Stimulated activated CD4-positive, alpha-beta T cell treated with anti-CD3 and anti-CD28 coated beads, Interleukin-4, amount 100 ng/mL, for 24 hours (primary cell): ENCODE measurements around the gene SNX3.

Experiments used
- DNase-seq: peaks from one replicate; pipeline ENCODE4 v3.0.0-alpha.2; 2020

Gene SNX3

DNA sequence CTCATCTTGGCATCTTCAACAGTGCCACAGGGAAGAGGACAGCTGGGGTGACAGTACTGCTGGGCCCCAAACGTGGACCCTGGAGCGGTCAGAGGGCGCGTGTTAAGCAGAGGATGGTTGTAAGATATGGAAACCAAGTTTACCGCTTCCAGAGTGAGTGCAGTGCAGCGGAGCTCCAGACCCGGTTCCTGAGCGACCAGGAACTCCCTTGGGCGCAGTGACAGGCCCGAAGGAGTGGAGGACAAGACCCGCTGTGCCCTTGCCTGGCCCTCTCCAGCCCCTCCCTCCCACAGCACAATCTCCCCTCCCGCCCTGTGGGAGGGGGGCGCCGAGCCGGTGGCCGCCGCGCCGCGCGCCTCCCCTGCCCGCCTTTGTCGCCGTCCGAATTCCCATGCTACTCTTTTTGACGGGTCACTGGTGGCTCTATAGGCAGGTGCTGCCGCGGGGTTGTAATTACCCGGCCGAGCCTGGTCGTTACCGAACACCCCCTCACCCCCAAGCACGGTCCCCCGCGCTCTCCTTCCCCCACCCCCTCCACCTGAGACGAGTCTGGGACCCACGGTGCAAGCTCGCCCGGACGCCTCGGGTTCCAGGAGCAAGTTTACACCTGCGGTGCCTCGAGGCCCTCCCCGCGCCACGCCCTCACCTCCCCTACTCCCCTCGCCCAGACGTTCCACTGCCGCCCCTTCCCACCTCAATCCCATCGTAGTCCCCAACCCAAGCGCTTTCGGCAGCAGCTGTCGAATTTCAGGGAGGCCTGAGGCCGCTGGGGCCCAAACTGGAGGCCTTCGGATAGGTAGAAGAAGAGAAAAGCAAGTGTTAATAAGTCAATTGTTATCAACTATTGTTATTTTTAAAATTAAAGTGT lies 91.1 kb downstream of the SNX3 start:
- DNase-seq, result no peak

DNA sequence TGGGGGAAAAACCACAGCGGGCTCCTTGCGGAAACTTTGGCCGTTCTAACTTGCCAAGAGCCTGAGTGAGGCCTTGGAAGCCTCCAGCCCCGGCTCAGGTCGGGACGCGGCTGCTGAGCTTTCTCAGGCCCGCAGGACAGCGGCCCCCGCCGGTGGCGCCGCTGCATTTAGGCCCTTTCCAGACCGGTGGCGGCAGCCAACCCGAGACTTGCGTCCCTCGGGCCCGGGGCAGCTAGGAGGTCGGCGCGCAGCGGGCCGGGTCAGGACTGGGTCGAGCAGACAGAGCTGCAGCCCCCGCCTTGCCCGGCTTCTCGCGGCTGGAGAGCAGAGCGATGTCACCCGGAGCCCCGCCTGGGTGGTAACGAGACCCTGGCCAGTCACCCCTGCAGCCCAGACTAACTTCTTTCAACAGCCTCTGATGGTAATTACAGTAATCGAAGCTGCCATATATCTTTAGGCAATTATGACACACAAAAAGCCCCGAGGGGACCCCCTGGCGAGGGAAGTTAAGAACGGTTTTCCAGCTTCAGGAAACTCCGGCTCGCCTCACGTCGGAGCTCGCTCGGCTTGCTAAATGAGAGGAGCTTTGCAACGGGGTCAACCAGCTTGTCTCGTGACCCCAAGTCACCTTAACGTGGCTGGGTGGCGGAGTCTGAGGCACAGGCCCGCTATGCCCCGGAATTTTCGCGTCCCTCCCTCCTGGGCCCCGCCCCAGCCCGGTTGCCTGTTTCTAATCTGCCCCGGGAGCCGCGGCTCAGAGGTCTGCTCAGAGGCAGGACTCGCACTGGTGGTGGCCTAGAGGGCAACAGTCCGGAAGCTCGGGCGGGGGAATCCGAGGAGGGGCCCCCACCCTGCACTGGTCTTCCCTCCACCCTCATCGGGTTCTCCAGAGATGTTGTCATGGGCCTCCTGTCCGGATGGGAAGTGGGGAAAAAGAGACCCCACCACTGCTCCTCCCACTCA lies 92.1 kb downstream of the SNX3 start:
- no peak for DNase-seq

DNA sequence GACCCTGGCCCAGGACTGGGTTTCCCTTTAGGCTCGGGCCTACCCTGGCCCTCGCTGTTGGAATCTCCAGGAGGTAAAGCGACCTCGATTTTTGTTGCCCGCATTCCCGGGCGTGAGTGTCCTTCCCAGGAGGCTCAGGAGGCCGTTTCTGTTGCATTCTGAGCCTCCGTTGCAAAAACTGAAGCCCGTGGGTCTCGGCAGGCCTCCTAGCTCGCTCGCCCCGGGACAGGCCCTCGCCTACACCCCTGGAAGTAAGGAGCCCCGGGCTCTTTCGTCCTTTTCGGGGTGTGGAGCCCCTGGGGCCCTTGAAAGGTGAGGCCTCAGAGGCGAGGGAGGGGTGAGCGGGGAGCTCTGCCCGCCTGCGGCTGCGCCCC lies 92.8 kb downstream of the SNX3 start:
- no peak for DNase-seq

DNA sequence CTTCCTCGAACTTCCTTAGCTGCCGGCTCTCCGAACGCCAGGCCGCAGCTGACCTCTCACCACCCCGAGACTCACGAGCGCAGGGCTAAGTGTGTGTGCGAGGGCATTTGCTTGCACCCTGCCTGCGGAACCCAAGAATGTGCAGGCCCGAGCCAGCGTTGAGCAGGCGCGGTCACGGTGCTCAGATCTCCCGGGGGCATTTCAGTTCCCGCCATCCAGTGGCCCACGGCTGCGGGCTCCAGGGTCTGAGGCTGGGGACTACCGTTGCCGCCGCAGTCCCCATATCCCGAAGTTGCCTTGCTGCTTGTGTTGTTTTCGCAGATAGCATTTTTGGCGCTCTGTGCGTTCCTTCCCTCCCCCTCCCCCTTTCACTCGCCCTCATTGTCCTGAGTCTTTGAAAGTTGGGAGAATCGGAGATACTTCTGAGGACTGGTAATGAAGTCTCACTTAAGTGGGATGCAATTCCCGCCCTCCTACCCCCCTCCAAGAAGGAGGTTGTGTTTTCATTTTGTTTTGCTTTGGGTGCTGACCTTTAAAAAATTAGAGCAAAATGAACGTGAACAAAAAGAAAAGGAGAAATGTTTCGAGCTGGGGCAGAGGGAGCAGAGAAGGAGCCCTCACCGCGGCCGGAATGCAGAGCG lies 93.3 kb downstream of the SNX3 start:
- DNase-seq, result no peak

DNA sequence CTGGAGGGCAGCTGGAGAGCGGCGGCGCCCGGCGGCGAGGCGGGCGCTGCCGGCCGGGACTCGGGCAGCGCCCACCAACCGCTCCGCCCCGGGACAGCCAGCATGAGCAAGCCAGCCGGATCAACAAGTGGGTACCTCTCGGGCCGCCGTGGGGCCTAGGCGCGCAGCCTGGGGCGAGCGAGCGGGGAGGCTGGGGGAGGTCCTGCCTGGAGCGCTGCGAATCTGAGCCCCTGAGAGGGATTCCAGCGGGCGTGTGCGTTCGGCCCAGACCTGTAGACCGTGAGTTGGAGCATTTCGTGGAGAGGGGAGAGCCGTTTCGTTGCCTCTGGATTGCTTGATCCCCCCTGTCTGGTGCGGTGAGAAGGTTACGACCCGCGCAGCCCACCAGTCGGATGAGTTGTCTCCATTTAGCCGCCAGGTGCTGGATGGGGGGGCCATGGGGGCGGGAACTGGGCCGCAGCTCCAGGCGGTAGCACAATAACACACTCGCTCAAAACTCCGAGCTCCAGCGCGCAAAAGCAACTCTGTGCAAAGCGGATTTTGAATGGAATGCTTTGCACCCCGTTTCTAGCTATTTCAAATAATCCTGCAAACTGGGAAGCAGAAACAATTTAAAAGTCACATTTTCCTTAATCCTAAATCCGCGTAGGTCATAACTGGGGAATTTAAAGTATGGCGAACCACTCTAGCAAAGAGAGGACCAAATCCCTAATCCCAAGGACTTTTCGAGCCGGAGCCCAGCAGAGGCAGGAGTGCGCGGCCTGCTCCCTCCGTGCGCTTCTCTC lies 94.0 kb downstream of the SNX3 start:
- no peak for DNase-seq

DNA sequence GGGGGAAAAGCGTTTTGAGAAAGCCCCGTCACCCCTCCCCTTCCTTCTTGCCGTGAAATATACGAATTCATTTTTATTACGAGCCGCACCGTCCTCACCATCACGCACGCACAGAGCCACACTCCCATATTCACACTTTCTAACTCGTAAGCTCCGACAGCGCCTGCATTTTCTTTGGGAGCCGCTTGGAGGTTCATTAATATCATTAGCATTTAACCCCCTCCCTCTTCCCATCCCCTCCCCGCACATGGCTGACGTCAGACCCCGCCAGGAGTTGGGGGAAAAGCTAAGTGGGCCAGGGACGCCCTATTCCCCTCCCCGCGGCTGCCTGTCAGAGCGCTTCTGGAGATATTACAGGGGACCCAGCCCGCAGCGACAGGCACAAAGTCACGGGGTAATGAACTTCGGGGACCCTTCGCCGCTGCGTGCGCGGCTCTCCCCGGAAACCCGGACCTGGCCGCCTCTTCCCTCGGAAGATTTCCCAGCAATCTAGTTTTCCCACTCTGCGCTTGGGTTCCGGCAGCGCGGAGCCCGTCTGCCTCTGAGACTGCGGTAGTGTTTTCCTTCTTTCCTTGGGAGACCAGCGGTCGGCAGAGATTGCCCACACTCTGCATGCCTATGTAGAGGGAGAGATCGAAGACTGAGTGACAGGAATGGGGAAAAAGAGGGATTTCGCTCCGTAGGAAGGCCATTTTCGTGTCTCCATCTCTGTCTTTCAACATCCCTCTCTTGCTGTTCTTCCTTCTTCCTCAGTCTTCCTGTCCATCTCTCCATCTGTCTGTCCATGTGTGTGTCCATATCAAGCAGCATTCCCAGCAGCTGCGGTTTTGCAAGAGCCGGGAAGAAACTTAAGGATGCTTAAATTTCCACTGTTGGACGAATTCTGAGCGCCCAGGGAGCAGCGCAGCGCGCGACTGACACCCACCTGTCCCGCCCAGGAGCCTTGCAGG lies 94.9 kb downstream of the SNX3 start, which contains the start of gene NR2E1:
Gene NR2E1 (plus strand): TSS at position 309 of the 950 bp plus-strand sequence. CDS start 744 bp downstream, outside the sequence.
- no peak for DNase-seq

DNA sequence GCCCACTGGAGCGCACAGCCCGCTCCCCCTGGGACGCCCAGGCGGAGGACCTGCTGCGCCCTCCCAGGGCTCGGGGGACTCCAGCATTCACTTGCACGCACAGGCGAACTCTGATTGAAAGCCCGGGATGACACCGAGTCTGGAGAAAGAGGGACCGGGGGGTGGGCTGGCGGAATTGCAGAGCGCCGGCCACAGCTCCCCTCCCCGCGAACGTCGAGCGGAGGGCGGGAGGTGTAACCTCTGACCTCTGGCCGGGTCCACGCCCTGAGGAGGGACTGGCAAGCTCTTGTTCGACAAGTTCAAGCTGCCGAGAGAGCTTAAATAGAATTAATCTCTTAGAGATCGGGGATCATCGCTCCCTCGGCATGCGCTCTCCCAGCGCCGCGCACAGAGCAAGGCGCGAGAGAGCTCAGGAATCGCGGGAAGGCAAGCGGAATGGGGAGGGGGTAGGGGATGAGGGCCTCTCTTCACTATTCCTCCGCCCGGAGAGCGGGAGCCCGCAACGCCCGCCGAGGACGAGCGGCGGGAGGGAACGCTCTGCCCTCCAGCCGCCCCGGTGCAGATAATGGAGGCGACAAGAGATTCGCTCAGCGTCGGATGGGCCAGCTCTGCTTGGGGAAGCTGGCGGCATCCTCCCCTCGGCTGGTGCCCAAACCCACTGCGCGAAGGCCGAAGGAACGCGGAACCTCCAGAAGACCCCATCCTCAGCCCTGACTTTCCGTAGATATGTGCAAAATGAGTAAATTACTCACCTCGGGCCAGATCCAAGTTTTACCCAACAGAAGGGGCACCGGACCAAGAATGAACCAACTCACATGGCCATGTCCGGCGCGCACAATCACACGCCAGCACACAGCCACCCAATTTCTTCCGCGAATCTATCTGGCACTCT lies 95.8 kb downstream of the SNX3 start:
- DNase-seq, result no peak

DNA sequence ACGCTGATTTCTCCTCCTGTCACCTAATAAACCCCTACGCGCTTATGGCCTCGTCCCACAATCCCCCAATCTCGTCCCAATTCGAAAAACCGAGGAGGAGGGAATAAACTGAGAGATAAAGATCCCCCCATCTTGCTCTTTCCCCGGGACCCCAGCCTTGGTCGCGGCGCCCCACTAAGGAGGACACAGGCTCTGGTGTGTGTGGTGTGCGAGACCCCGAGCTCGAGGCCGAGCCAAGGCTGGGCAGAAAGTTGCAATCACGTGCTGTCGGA lies 96.4 kb downstream of the SNX3 start:
- no peak for DNase-seq

DNA sequence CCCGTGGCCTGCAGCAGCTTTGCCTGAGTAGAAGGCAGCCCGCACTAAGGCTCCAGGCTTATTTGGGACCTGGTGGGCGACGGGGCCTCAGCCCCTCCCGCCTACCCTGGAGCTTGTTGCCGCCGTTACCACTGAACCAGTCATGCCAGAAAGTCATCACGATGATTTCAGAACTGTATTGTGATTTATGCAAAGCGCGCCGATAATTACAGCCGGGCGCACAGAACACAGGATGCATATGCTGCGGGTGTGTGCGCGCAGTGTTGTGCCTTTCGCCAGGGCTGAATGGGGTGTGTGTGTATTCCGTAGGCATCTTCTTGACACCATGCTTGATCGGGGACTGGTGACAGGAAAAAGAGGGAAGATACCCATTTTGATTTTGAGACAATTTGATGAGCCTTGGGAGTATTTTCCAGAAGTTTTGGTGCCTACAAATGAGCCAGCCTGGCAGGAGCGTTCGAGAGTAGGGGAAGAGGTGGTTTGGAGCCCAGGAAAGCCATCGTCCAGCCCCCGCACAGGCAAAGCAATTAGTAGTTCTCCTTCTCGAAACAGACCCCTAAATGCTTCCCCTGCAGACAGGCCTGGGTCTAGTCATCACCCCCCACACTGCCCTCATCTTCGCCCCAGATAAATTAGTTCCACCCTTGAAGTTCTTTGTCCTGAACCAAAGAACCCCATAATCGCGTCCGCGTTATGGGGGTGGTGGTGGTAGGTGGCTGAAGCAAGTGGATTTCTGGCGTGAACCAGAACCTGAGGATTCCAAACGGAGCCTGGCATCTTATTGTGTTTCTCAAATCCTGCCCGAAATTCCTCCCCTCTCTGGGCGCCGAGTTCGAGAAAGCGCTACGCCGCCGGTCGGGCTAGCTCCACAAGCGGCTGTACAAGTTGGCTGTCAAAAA lies 96.9 kb downstream of the SNX3 start:
- DNase-seq, result no peak

DNA sequence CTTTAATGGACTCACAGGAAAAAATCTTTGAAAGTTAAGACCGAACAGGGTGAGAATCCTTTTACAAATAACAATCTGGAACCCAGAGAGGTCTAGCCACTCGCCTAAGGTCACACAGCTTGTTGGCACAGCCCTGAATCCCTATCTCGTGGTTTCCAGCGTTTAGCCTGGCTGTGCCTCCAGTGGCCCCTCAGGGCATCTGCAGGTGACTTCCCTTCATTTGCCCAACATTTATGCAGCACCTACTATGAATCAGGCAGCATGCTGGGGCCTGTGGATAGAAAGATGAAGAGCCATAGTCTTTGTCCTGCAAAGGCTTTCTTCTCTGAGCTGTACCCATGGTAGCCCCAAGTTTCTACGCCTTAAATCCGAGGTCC lies 97.6 kb downstream of the SNX3 start:
- no peak for DNase-seq

DNA sequence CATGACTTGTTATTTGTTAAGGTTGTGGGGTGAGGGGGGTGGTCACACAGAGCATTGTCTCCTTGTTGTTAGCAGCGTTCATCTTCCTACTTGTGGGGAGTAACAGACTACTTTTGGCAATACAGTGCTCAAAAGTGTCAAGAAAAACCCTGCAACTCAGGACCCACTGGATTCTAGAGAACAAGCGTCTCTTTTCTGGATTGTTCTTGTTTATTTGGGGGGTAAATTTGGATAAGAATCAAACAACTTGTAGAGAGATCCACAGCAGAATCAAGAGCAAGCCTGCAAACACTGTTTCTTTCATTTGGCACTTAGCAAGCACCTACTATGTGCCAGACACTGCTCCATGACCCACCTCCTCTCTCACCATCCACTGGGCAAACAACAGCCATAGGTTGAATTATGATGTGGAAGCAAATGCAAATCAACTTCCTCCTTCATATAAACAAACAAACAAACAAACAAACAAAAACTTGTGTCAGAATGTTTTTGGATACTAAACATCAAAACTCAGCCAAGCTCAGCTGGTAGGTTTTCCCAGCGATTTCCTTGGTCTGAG lies 99.0 kb downstream of the SNX3 start:
- DNase-seq, result no peak
